Right cardiac atrium (tissue), 5 donors: Measurements from ENCODE around the gene MACROD2. TPM values are rescaled to one million over a fixed set of nuclear protein-coding genes. Genes with fewer than 3 reads are reported as not detected.

Experiments used
- ATAC-seq, 2 donors: fragments of 200-7000 bp; cut with Tn5 transposase; one replicate each; pipeline versions ENCODE4 v1.8.0 to v1.9.1; 2020; ENCODE audit warnings: moderate library complexity in 2 of 2, mild to moderate bottlenecking in 1 of 2
- DNase-seq, 3 donors: peaks; one replicate each; pipeline ENCODE4 v3.0.0-alpha.2; 2020
- H3K27ac ChIP-seq: one replicate; pipeline ENCODE4 v1.5.1; 2013; ENCODE audit warnings: mild to moderate bottlenecking, low read length, control low read depth, moderate library complexity
- H3K27me3 ChIP-seq: one replicate; pipeline ENCODE4 v1.6.1; 2013; ENCODE audit not compliant: control insufficient read depth, insufficient read depth
- H3K4me1 ChIP-seq: one replicate; pipeline ENCODE4 v1.6.1; 2013; ENCODE audit warnings: low read length; ENCODE audit not compliant: control insufficient read depth, insufficient read depth
- H3K4me3 ChIP-seq: one replicate; pipeline ENCODE4 v1.5.1; 2013; ENCODE audit warnings: low read length, control low read depth
- H3K9me3 ChIP-seq: one replicate; pipeline ENCODE4 v1.6.1; 2013; ENCODE audit warnings: low read length; ENCODE audit not compliant: control insufficient read depth
- WGBS: extraction: QIAGEN DNeasy Blood & Tissue Kit; methylation state at CpG from one replicate; pipeline ENCODE4 v1.1.7; 2013; 5-methylcytosine and 5-hydroxymethylcytosine counted together
- intact Hi-C, 4 donors: fragments of 100-400 bp; cut with DNase I; formaldehyde crosslinking; loops; one replicate each; pipeline versions ENCODE4 v1.11.0 to v1.14.0; 2022 to 2023
- polyA plus RNA-seq: library from polyadenylated mRNA; stranded (reverse); fragments of 200-250 nt; gene quantifications from one replicate; pipeline ENCODE4 v1.2.3, GENCODE V29; 2013
- total RNA-seq, 4 donors: library from RNA; stranded (reverse); fragmentation: NEBNext Ultra II Directional; extraction: Animal tissue kit (Norgen Biotek cat#: 25700); gene quantifications; one replicate each; pipeline ENCODE4 v1.2.1, GENCODE V29; 2021
- donor health status: healthy with polysubstance abuse.
- donor health status: DM: no; HTN: yes; CAD: no.
- donor health status: DM: no; HTN: no; CAD: no.
- donor health status: DM: no; HTN: yes; CAD: no; lungs with severe emphysema.
- donor health status: DM: yes; HTN: yes; CAD: no.

The MACROD2 gene
- total and polyA plus RNA-seq, 5 donors, result 0.61 to 4.4 (median 2.4) TPM

DNA sequence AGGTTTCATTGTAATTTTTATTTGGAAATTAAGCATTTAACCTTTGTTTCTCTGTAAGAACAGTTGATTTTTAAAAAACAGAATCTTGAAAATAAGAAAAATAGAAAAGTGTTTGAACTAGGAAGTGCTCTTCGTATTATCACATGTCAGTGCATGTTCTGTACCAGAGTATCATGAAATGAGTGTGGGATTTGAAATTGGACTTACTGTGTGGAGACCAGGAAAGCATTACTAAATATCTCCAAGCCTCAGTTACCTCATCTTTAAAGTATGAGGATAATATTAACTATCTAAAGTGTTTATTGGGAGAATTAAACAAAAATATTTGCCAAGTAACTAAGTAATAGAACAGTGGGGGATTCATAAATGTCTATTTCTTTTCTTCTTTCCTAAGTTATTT is 499.0 kb downstream of the MACROD2 start:
- Histone ChIP-seq H3K9me3 (no peaks in the 10 kb centered on the region), H3K27me3 (no peaks in the 10 kb centered on the region), H3K27ac (no peak overlapping the region), H3K4me3 (no peak overlapping the region), H3K4me1 (no peaks in the 10 kb centered on the region)
- DNase-seq (no peak), ATAC-seq (no peak)
- intact Hi-C loops, result no loop called here
- 67% methylated on average over 1 of the region's 1 CpG for WGBS

DNA sequence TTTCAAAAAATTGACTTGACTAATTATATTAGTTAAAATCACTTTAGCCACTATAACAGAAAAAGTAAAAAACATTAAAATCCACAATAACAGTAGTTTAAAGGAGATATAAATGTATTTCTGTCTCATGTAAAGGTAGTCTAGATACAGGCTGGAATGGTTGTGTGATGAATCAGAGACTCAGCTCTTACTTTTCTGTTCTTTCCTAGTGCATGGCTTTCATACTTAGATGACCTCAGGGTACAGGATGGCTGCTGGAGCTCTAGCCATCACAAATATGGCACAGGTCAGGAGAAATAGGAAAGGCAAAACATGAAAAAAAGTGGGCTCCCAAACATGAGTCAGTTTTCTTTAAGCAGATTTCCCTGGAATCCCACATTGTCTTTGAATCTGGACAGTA is 499.8 kb downstream of the MACROD2 start:
- intact Hi-C loops, result no loop called here
- Histone ChIP-seq H3K4me1 (no peaks in the 10 kb centered on the region), H3K4me3 (no peak overlapping the region), H3K27me3 (no peaks in the 10 kb centered on the region), H3K27ac (no peak overlapping the region), H3K9me3 (no peaks in the 10 kb centered on the region)
- ATAC-seq (no peak), DNase-seq (no peak)

DNA sequence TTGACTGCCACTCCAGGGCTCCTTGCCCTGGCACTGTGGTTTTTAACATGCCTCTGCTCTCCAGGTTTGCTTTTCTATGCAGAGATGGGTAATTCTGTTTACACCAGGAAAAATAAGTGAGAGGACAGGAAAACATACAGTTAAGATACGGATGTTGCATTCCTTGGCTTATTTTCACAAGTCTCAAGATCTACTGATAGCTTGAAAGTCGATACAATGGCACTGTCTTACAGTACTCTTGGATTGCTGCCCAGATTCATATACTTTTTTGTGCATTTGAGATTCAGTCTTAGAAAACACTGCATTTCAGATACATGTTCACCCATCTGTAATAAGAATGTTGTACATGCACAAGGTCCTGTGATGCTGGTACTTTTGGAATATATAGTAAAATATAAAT is 501.7 kb downstream of the MACROD2 start:
- Histone ChIP-seq H3K27me3 (no peaks in the 10 kb centered on the region), H3K27ac (no peak overlapping the region), H3K4me1 (no peaks in the 10 kb centered on the region), H3K4me3 (no peak overlapping the region), H3K9me3 (no peaks in the 10 kb centered on the region)
- intact Hi-C loops, result no loop called here
- no peak for ATAC-seq
- DNase-seq, result no peak
- 31% methylated on average over 2 of the region's 2 CpGs for WGBS

- Histone ChIP-seq H3K27ac (no peak overlapping the region), H3K4me3 (no peak overlapping the region), H3K9me3 (no peaks in the 10 kb centered on the region), H3K4me1 (no peaks in the 10 kb centered on the region), H3K27me3 (no peaks in the 10 kb centered on the region)
- WGBS, result 75% methylated on average over 4 of the region's 4 CpGs
- no peak for DNase-seq
- no peak for ATAC-seq
- intact Hi-C loops, result no loop called here
Observed at GRCh38 chr20:14498772-14499171, 503.5 kb downstream of the MACROD2 start.

DNA sequence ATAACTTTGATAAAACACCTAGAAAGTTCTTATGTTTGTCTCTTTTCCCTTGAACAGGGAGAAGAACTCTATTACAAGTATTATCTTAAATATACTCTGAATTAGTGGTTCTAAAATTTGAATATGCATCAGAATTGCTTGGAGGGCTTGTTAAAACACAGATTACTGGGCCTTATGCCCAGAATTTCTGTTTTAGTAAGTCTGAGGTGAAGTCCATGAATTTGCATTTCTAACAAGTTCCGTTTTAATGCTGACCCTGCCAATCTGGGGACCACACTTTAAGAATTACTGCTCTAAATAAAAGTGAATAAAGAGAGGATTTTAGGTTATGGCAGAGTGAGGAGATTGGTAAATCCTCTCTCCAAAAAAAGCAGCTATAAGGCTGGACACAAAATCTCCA is 510.2 kb downstream of the MACROD2 start:
- no peak overlapping the region for H3K27ac ChIP-seq
- no peak for DNase-seq
- H3K4me3 ChIP-seq, result no peak overlapping the region
- intact Hi-C loops, result no loop called here
- 74% methylated on average over 1 of the region's 1 CpG for WGBS
- ATAC-seq, result no peak
- H3K4me1 ChIP-seq, result no peaks in the 10 kb centered on the region
- no peaks in the 10 kb centered on the region for H3K9me3 ChIP-seq
- H3K27me3 ChIP-seq, result no peaks in the 10 kb centered on the region

DNA sequence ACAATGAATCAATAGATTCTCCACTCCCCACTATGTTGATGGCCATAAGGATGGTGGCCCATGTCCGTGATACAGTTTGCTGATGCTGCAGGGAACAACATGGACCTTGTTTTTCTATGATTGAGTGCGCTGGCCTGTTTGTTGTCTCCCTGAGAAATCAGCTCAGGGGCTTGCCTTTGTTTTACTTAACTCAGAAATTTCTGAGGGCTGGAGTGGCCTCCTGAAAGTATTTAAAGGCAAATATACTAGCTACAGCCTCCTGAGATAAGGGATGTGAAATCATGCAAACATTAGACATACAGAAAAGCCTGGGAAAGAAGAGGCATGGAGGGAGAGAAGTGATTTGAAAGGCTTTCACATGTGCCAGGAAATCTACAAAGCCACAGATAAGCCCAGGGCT is 512.4 kb downstream of the MACROD2 start:
- intact Hi-C loops, result no loop called here
- DNase-seq (no peak), ATAC-seq (no peak)
- WGBS, result 85% methylated on average over 2 of the region's 2 CpGs
- Histone ChIP-seq H3K4me3 (no peak overlapping the region), H3K9me3 (no peaks in the 10 kb centered on the region), H3K27ac (no peak overlapping the region), H3K27me3 (no peaks in the 10 kb centered on the region), H3K4me1 (no peaks in the 10 kb centered on the region)

GRCh38 chr20:14510341-14510740 is 515.0 kb downstream of the MACROD2 start:
- 53% methylated on average over 1 of the region's 1 CpG for WGBS
- Histone ChIP-seq H3K4me1 (no peaks in the 10 kb centered on the region), H3K27ac (no peak overlapping the region), H3K27me3 (no peaks in the 10 kb centered on the region), H3K4me3 (no peak overlapping the region), H3K9me3 (no peaks in the 10 kb centered on the region)
- no peak for DNase-seq
- no peak for ATAC-seq
- intact Hi-C loops, result no loop called here

DNA sequence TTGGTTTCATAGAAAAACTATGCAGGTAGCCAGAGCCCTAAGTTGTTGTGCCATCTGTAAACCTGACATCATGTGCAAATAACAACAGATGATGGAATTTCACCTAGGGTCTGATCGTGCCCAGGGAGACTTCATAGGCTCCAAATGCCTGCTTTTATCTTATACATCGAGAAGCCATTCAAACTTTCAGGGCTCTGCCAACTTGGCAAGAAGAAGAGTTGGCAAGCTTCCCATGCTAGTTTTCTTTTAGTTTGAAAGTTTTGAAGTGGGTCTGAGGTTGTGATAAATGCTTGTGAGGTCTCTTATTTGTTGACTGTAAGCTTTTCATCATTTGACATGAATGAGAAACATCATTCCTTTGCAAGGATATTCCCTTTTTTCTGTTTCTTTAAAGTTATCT is 517.5 kb downstream of the MACROD2 start:
- WGBS, result 1% methylated on average over 2 of the region's 2 CpGs

GRCh38 chr20:14518648-14519047 is 523.3 kb downstream of the MACROD2 start:
- Histone ChIP-seq H3K9me3 (no peaks in the 10 kb centered on the region), H3K4me1 (no peaks in the 10 kb centered on the region), H3K4me3 (no peak overlapping the region), H3K27me3 (no peaks in the 10 kb centered on the region), H3K27ac (no peak overlapping the region)
- DNase-seq (no peak), ATAC-seq (no peak)
- intact Hi-C loops, result no loop called here
- WGBS, result 67% methylated on average over 1 of the region's 1 CpG

More for the DNA sequence above, 517.5 kb downstream of the MACROD2 start:
- Histone ChIP-seq H3K27ac (no peak overlapping the region), H3K27me3 (no peaks in the 10 kb centered on the region), H3K4me3 (no peak overlapping the region), H3K9me3 (no peaks in the 10 kb centered on the region), H3K4me1 (no peaks in the 10 kb centered on the region)
- no peak for DNase-seq
- intact Hi-C loops, result no loop called here
- ATAC-seq, result no peak

GRCh38 chr20:14521016-14521415 is 525.7 kb downstream of the MACROD2 start:
- Histone ChIP-seq H3K27me3 (no peaks in the 10 kb centered on the region), H3K27ac (no peak overlapping the region), H3K4me1 (no peaks in the 10 kb centered on the region), H3K9me3 (no peaks in the 10 kb centered on the region), H3K4me3 (no peak overlapping the region)
- intact Hi-C loops, result no loop called here
- ATAC-seq, result no peak
- DNase-seq, result no peak

DNA sequence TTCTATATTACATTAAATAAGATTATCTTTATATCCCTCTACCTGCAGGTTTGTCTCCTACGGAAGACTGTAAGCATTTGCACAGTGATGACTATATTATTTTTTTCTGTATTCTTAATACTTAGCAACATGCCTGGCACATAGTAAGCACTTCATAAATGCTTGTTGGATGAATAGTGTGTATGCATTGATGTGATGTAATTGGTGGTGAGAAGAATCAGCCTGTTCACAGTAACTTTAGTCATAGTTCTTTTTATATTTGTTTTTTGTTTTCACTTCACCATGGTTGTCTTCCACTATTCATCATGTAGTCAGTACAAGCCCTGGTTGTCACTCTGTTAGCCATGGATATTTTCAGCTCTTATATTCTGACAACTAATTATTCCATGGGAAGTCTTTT is 526.1 kb downstream of the MACROD2 start:
- ATAC-seq, result no peak
- no peak overlapping the region for H3K4me3 ChIP-seq
- DNase-seq, result no peak
- no peaks in the 10 kb centered on the region for H3K4me1 ChIP-seq
- intact Hi-C loops, result no loop called here
- H3K27ac ChIP-seq, result no peak overlapping the region
- H3K9me3 ChIP-seq, result no peaks in the 10 kb centered on the region
- no peaks in the 10 kb centered on the region for H3K27me3 ChIP-seq
- WGBS, result 77% methylated on average over 1 of the region's 1 CpG

GRCh38 chr20:14522595-14522994 is 527.3 kb downstream of the MACROD2 start:
- Histone ChIP-seq H3K4me3 (no peak overlapping the region), H3K4me1 (no peaks in the 10 kb centered on the region), H3K9me3 (no peaks in the 10 kb centered on the region), H3K27ac (no peak overlapping the region), H3K27me3 (no peaks in the 10 kb centered on the region)
- ATAC-seq (no peak), DNase-seq (no peak)
- intact Hi-C loops, result no loop called here
- WGBS, result 86% methylated on average over 5 of the region's 5 CpGs
